ENCODE data around the gene TSHZ2. TPM values are rescaled to one million over a fixed set of nuclear protein-coding genes. Genes with fewer than 3 reads are reported as not detected.
A peak's percentile ranks its signal among the peaks of the same experiment; 100 is the strongest.

Gene TSHZ2
- total RNA-seq, 1 experiment from 2014 or later: 4.1 TPM

GRCh38 chr20:53292347-53292746 lies 320.2 kb downstream of the TSHZ2 start:
- in situ Hi-C loops (cut with HindIII; ENCODE audit: low pct_unique_long_range_greater_than_20kb, low sequenced_read_pairs): no loop called here
- no peak for DNase-seq (ENCODE audit: low read depth)

- DNase-seq (ENCODE audit: low read depth): no peak
- in situ Hi-C loops (cut with HindIII; ENCODE audit: low pct_unique_long_range_greater_than_20kb, low sequenced_read_pairs): no loop called here
Observed at GRCh38 chr20:53294804-53295203, 322.6 kb downstream of the TSHZ2 start.

DNA sequence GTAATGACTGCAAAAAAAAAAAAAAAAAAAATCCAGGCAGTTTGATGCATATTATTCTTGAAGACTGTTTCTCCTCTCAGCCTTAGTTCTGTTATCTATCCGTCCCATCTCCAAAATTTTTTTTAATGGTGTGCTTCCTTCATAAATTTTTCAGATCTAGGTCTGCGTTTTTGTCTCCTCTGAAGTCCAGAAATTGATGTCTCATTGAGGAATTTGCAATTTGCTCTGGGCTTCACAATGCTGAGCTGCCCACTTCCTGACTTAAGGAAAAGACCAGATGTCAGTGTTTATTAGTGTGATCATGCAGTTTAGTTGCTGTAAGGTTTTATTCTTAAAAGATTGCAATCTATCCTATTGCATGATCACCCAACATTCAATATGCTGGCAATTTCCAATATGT lies 323.9 kb downstream of the TSHZ2 start:
- DNase-seq (ENCODE audit: low read depth): no peak
- in situ Hi-C loops (cut with HindIII; ENCODE audit: low pct_unique_long_range_greater_than_20kb, low sequenced_read_pairs): no loop called here

GRCh38 chr20:53296451-53297153 lies 324.4 kb downstream of the TSHZ2 start:
- in situ Hi-C loops (cut with HindIII; ENCODE audit: low pct_unique_long_range_greater_than_20kb, low sequenced_read_pairs): no loop called here
- no peak for DNase-seq (ENCODE audit: low read depth)

GRCh38 chr20:53297154-53297529 lies 325.0 kb downstream of the TSHZ2 start:
- in situ Hi-C loops (cut with HindIII; ENCODE audit: low pct_unique_long_range_greater_than_20kb, low sequenced_read_pairs): no loop called here
- no peak for DNase-seq (ENCODE audit: low read depth)

- in situ Hi-C loops (cut with HindIII; ENCODE audit: low pct_unique_long_range_greater_than_20kb, low sequenced_read_pairs): no loop called here
- no peak for DNase-seq (ENCODE audit: low read depth)
Observed at GRCh38 chr20:53298260-53298659, 326.1 kb downstream of the TSHZ2 start.

DNA sequence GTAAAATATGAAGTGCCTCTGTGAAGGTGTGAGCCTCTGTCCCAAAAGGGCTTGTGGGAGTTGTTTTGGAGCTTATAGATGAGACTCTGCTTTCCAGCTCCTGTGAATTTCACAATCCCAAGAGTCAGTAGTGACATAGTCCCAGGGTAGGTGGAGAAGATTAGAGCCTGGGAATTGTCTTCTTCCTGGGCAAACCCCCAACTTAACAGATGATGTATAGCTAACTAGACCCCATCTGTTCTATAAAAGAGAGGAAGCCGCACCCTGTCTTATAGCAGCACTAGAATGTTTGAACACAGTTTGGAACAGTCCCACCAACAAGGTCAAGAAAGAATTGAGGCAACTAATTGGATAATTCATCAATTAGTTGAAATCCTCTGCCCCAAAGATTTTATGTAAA lies 326.8 kb downstream of the TSHZ2 start:
- in situ Hi-C loops (cut with HindIII; ENCODE audit: low pct_unique_long_range_greater_than_20kb, low sequenced_read_pairs): no loop called here

DNA sequence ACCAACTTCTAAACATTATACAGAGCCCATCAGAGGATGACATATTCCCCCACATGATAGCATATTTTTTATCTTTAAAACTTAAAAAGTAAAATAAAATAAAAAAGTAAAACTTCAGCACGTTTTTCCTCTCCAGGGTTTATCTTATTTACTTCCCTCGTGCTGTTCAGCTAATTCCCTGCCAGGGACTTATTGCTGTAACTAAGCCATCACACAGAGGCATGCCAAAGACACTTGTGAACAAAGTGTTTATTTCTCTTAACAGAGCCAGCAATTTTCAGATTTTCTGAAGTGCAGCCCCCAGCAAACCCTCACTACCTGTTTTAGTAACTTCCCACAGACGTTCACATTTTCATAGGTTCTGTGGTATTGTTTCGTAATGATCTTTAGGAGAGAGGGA lies 327.7 kb downstream of the TSHZ2 start:
- in situ Hi-C loops (cut with HindIII; ENCODE audit: low pct_unique_long_range_greater_than_20kb, low sequenced_read_pairs): no loop called here
- DNase-seq (ENCODE audit: low read depth): no peak

More for the DNA sequence above, 326.8 kb downstream of the TSHZ2 start:
- no peak for DNase-seq (ENCODE audit: low read depth)

DNA sequence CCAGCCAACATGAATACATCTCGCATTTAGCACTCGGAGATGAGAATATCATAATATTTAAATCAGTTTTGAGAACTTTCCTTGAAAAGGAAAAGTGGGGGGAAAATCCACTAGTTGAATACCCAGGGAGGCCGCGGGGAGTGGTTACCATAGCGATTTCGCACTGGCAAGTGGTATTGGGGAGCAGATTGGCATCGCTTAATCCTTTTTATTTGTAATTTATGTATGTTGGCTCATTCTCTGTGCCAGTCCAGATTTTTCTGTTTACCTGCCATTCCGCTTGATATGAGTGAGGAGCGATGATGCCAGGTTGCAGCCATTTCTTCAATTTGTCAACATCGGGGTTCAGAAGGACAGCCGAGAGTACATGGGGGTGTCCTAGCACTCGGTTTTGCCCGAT lies 329.7 kb downstream of the TSHZ2 start:
- in situ Hi-C loops (cut with HindIII; ENCODE audit: low pct_unique_long_range_greater_than_20kb, low sequenced_read_pairs): no loop called here
- DNase-seq (ENCODE audit: low read depth): no peak

- in situ Hi-C loops (cut with HindIII; ENCODE audit: low pct_unique_long_range_greater_than_20kb, low sequenced_read_pairs): no loop called here
- DNase-seq (ENCODE audit: low read depth): no peak
Observed at GRCh38 chr20:53302695-53303412, 330.7 kb downstream of the TSHZ2 start.

DNA sequence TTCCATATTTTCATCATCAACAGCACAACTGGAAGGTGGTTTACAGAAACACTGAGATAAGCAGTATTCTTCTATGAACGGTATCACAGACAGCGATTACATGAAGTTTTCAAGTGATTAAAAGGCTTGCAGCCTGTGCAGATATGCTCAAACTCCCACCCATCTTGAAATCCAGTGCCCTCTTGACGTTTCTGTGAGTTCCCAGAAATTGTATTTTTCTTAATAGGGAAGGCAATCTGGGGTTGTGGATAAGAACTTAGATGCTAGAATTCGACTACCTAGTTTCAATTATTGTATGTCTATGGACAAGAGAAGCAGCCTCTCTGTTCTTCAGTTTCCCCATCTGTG lies 331.2 kb downstream of the TSHZ2 start:
- in situ Hi-C loops (cut with HindIII; ENCODE audit: low pct_unique_long_range_greater_than_20kb, low sequenced_read_pairs): no loop called here

DNA sequence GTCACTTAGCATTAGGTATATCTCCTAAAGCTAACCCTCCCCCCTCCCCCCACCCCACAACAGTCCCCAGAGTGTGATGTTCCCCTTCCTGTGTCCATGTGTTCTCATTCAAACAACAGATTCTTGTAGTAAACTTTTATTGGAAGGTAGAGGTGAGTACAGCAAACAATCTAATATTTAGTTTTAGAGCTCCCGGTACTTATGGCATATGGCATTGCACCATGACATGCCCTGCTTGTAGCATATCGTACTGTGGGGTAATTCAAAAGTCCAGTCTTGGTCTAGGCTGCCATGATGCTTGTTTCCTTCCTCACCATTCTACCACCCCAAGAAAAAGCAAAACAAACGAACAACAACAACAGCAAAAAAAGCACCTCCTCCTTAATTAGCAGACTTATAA lies 332.0 kb downstream of the TSHZ2 start:
- in situ Hi-C loops (cut with HindIII; ENCODE audit: low pct_unique_long_range_greater_than_20kb, low sequenced_read_pairs): no loop called here
- no peak for DNase-seq (ENCODE audit: low read depth)

More for the DNA sequence above, 331.2 kb downstream of the TSHZ2 start:
- DNase-seq (ENCODE audit: low read depth): no peak

DNA sequence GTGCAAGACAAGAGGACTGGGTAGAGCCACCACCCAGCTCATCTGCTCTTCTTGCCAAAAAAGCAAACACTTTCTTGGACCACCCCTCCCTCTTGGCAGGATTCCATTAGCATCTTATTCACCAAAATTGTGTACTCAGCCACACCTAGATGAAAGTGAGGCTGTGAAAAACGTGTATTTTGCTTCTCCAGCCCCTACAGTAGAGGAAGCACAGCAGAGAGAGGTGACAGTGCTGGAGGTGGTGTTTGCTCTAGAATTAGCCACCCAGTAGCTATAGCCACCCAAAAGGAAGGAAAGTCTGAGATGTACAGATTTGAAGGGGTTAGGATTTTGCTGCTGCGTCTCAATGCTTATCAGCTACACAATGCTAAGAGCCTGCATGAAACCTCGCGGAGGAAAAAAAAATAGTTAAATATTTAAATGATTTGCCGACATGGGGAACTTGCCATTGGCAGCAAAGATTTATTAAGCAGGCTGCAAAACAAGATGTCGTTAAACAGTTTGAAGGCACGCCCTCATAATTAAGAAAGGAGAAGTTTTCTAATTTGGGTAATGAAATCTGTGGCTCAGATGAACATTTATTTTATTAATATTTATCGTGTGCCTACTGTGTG lies 334.1 kb downstream of the TSHZ2 start:
- no peak for DNase-seq (ENCODE audit: low read depth)
- in situ Hi-C loops (cut with HindIII; ENCODE audit: low pct_unique_long_range_greater_than_20kb, low sequenced_read_pairs): no loop called here

DNA sequence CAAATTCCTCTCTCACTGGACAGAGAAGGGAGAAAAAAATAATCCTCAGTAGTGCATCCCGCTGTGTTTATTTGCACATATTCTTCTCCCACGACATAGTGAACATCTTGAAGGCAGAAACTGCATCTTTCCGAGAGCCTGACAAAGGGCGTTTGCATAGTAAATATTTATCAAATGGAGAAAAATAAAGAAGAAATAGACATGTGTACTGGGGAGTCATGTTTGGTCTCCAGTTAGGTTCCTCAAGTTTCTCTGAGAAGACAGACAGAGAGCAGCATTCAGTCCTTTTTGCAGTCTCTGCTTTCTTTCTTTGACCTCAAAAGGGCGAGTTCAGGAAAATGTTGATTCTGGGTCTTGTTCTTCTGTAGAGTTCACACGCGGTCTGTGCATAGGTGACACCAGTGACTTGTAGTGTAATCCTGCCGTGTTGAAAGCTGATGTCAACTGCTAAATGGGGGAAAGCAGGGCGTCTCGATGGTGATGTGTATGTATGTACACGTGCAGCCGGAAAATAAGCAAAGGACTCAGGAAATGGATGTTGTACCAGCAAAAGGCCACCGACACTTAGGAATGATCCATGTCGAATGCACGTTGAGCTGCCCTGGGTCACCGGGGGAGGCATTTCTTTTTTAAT lies 335.9 kb downstream of the TSHZ2 start:
- in situ Hi-C loops (cut with HindIII; ENCODE audit: low pct_unique_long_range_greater_than_20kb, low sequenced_read_pairs): no loop called here
- DNase-seq (ENCODE audit: low read depth): no peak

GRCh38 chr20:53309515-53309914 lies 337.4 kb downstream of the TSHZ2 start:
- in situ Hi-C loops (cut with HindIII; ENCODE audit: low pct_unique_long_range_greater_than_20kb, low sequenced_read_pairs): no loop called here
- no peak for DNase-seq (ENCODE audit: low read depth)

DNA sequence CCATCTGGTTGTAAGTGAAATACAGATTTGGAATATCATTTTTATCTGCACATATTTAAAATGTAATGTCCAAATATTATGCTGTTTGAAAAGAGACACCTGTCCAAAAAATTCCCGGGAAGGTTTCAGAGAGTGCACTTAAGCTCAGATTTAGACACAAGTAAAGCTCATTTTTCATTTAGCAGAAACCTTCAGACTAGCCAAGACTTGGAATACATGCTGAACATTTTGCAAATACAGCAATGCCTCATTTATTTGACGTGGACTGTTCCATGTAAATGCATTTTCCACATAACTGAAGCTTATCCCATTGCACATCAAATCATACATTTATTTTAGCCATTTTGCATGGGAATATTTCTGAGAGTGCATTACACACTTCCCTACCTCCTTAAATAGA lies 340.8 kb downstream of the TSHZ2 start:
- in situ Hi-C loops (cut with HindIII; ENCODE audit: low pct_unique_long_range_greater_than_20kb, low sequenced_read_pairs): no loop called here

GRCh38 chr20:53316206-53316937 lies 344.2 kb downstream of the TSHZ2 start:
- in situ Hi-C loops (cut with HindIII; ENCODE audit: low pct_unique_long_range_greater_than_20kb, low sequenced_read_pairs): no loop called here
- DNase-seq (ENCODE audit: low read depth): peak; percentile 40

More for the DNA sequence above, 340.8 kb downstream of the TSHZ2 start:
- no peak for DNase-seq (ENCODE audit: low read depth)

DNA sequence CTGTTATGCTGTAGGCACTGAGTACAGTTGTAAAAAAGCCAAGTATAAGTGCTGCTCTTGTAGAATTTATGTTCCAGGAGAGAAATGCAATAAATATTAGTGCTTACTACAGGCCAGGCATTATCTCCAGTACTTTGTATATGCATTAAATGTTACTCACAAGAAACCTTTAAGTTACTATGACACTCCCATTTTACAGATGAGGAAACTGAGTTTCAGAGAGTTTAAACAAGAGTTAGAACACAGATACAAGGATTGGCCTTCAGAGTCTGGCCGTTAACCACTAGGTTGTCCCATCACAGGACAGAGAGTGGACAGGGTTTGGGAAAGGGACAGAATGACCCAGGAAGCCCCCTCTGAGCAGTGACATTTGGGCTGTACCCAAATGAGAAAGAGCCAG lies 347.0 kb downstream of the TSHZ2 start:
- DNase-seq (ENCODE audit: low read depth): no peak
- in situ Hi-C loops (cut with HindIII; ENCODE audit: low pct_unique_long_range_greater_than_20kb, low sequenced_read_pairs): no loop called here

GRCh38 chr20:53319716-53320115 lies 347.6 kb downstream of the TSHZ2 start:
- in situ Hi-C loops (cut with HindIII; ENCODE audit: low pct_unique_long_range_greater_than_20kb, low sequenced_read_pairs): no loop called here

More at GRCh38 chr20:53319716-53320115, 347.6 kb downstream of the TSHZ2 start:
- no peak for DNase-seq (ENCODE audit: low read depth)

Data from Caki2 (cell line).